ENCODE results near the gene IFITM10. TPM values are rescaled to one million over a fixed set of nuclear protein-coding genes. Genes with fewer than 3 reads are reported as not detected.

The IFITM10 gene
- total RNA-seq, 1 donor from 2014 or later = 0.31 TPM

GRCh38 chr11:1762537-1763302, 12.3 kb upstream of the IFITM10 start:
- no peak for DNase-seq

- DNase-seq = no peak
Observed at GRCh38 chr11:1761857-1762536, 11.6 kb upstream of the IFITM10 start.

- no peak for DNase-seq
Observed at GRCh38 chr11:1761110-1761856, 10.9 kb upstream of the IFITM10 start.

- DNase-seq = no peak
Observed at GRCh38 chr11:1760351-1761109, 10.1 kb upstream of the IFITM10 start.

- no peak for DNase-seq
Observed at GRCh38 chr11:1759851-1760220, 9.4 kb upstream of the IFITM10 start.

- no peak for DNase-seq
Observed at GRCh38 chr11:1759151-1759850, 8.9 kb upstream of the IFITM10 start.

GRCh38 chr11:1758611-1759150, 8.3 kb upstream of the IFITM10 start:
- DNase-seq = no peak

- no peak for DNase-seq
Observed at GRCh38 chr11:1757861-1758610, 7.6 kb upstream of the IFITM10 start.

- no peak for DNase-seq
Observed at GRCh38 chr11:1756791-1757771, 6.7 kb upstream of the IFITM10 start.

GRCh38 chr11:1755692-1756561, 5.5 kb upstream of the IFITM10 start:
- peak; percentile 61 for DNase-seq

GRCh38 chr11:1755344-1755691, 4.9 kb upstream of the IFITM10 start:
- no peak for DNase-seq

- DNase-seq = no peak
Observed at GRCh38 chr11:1754376-1755150, 4.2 kb upstream of the IFITM10 start.

GRCh38 chr11:1753929-1754305, 3.5 kb upstream of the IFITM10 start:
- DNase-seq = no peak

GRCh38 chr11:1753229-1753928, 3.0 kb upstream of the IFITM10 start:
- no peak for DNase-seq

- DNase-seq = no peak
Observed at GRCh38 chr11:1752907-1753228, 2.5 kb upstream of the IFITM10 start.

- no peak for DNase-seq
Observed at GRCh38 chr11:1751999-1752906, 1.9 kb upstream of the IFITM10 start.
